ENCODE data around the gene C2CD2. TPM values are rescaled to one million over a fixed set of nuclear protein-coding genes. Genes with fewer than 3 reads are reported as not detected.
A peak's percentile ranks its signal among the peaks of the same experiment; 100 is the strongest.
"Not testable (repeated sequence)": the region's sequence is repeated elsewhere in the genome, so short reads cannot be mapped to it uniquely, and the experiment has no call there.

Gene C2CD2
- total RNA-seq (2014; rRNA removed; shearing (Covaris generic)) = 19.7 and 31.4 TPM in 2 replicates

- DNase-seq (ENCODE audit: low spot score) = peak; percentile 70
These were observed at the start of gene C2CD2 for GRCh38 chr21:41953831-41954653. Gene C2CD2, minus strand, starts transcription at chr21:41954018. Its CDS starts 370 bp downstream, at chr21:41953648.

- no peak for DNase-seq (ENCODE audit: low spot score)
These were observed 49.2 kb upstream of the C2CD2 start for GRCh38 chr21:42003051-42003461.

- DNase-seq (ENCODE audit: low spot score) = peak; percentile 87
These were observed 48.7 kb upstream of the C2CD2 start for GRCh38 chr21:42002421-42002958.

GRCh38 chr21:42001781-42002180 is 48.0 kb upstream of the C2CD2 start:
- DNase-seq (ENCODE audit: low spot score) = no peak

- DNase-seq (ENCODE audit: low spot score) = no peak
These were observed 47.1 kb upstream of the C2CD2 start for GRCh38 chr21:42000908-42001307.

GRCh38 chr21:41997657-41998056 is 43.8 kb upstream of the C2CD2 start:
- DNase-seq (ENCODE audit: low spot score) = no peak

- DNase-seq (ENCODE audit: low spot score) = no peak
These were observed 41.8 kb upstream of the C2CD2 start for GRCh38 chr21:41995577-41995976.

- not testable (repeated sequence) for DNase-seq (ENCODE audit: low spot score)
These were observed 40.8 kb upstream of the C2CD2 start for GRCh38 chr21:41994613-41995012.

GRCh38 chr21:41993744-41994143 is 39.9 kb upstream of the C2CD2 start:
- no peak for DNase-seq (ENCODE audit: low spot score)

- DNase-seq (ENCODE audit: low spot score) = no peak
These were observed 38.8 kb upstream of the C2CD2 start for GRCh38 chr21:41992576-41992975.

- DNase-seq (ENCODE audit: low spot score) = no peak
These were observed 37.8 kb upstream of the C2CD2 start for GRCh38 chr21:41991659-41992058.

- DNase-seq (ENCODE audit: low spot score) = no peak
These were observed 35.9 kb upstream of the C2CD2 start for GRCh38 chr21:41989698-41990097.

GRCh38 chr21:41987310-41987709 is 33.5 kb upstream of the C2CD2 start:
- DNase-seq (ENCODE audit: low spot score) = no peak

- no peak for DNase-seq (ENCODE audit: low spot score)
These were observed 32.0 kb upstream of the C2CD2 start for GRCh38 chr21:41985662-41986416.

- DNase-seq (ENCODE audit: low spot score) = no peak
These were observed 29.4 kb upstream of the C2CD2 start for GRCh38 chr21:41983229-41983628.

- DNase-seq (ENCODE audit: low spot score) = no peak
These were observed 26.7 kb upstream of the C2CD2 start for GRCh38 chr21:41980561-41980960.

GRCh38 chr21:41979751-41980369 is 26.0 kb upstream of the C2CD2 start:
- DNase-seq (ENCODE audit: low spot score) = no peak

GRCh38 chr21:41979335-41979734 is 25.5 kb upstream of the C2CD2 start:
- DNase-seq (ENCODE audit: low spot score) = no peak

- DNase-seq (ENCODE audit: low spot score) = no peak
These were observed 23.5 kb upstream of the C2CD2 start for GRCh38 chr21:41977034-41977950.

GRCh38 chr21:41976611-41977010 is 22.8 kb upstream of the C2CD2 start:
- no peak for DNase-seq (ENCODE audit: low spot score)

Data from A172 (cell line).